ENCODE data around the gene CD53.

- TF ChIP-seq CTCF (IDR thresholded peaks at IDR 0.05) (no peak), POLR2A (IDR thresholded peaks at IDR 0.05) (no peak)
These were observed 31.0 kb downstream of the CD53 start for GRCh38 chr1:110903853-110904500.

Data from right lobe of liver (tissue), 4 donors.